HL-60 (cell line): ENCODE measurements around the gene SLC26A3.

Source experiments
- CTCF ChIP-seq: IDR thresholded peaks from one replicate; pipeline ENCODE4 v1.5.1; 2011; ENCODE audit warnings: low read length, control low read depth, inconsistent platforms; ENCODE audit not compliant: insufficient read depth
- POLR2AphosphoS5 ChIP-seq: IDR thresholded peaks from 2 replicates; pipeline ENCODE4 v1.6.1; 2012; ENCODE audit warnings: low read depth

- no peak for TF ChIP-seq CTCF
- TF ChIP-seq POLR2AphosphoS5: no peak
Measured at GRCh38 chr7:107837145-107837512, 34.1 kb upstream of the SLC26A3 start.
